ENCODE results near the gene TBC1D16. TPM values are rescaled to one million over a fixed set of nuclear protein-coding genes. Genes with fewer than 3 reads are reported as not detected.

Gene TBC1D16
- total RNA-seq, 4 donors from 2014 or later = 5.8 to 8.1 (median 7.0) TPM

GRCh38 chr17:79934653-79934970 lies 101.1 kb downstream of the TBC1D16 start:
- ATAC-seq (no peak), DNase-seq (no peak)
- Histone ChIP-seq H3K36me3 (peaks cover 0 to 2% of the 10 kb centered on the region in 2 donors), H3K4me1 (peaks cover 6 to 8% of the 10 kb centered on the region in 2 donors), H3K27ac (no peak overlapping the region), H3K4me3 (no peak overlapping the region), H3K27me3 (peaks cover 39 to 44% (median 42%) of the 10 kb centered on the region in 3 donors), H3K9me3 (no peaks in the 10 kb centered on the region)
- in situ Hi-C loops (cut with MboI; ENCODE audit: low sequenced_read_pairs in 4 of 4) (no loop called here), intact Hi-C loops (cut with DNase I; ENCODE audit: low total_unique reads) (no loop called here)
- TF ChIP-seq POLR2A (IDR thresholded peaks at IDR 0.05) (no peak), CTCF (IDR thresholded peaks at IDR 0.05 in 4 of 5, conservative IDR thresholded peaks at IDR 0.05 in 1 of 5) (no peak)

- no peak for DNase-seq
- TF ChIP-seq CTCF (IDR thresholded peaks at IDR 0.05 in 4 of 5, conservative IDR thresholded peaks at IDR 0.05 in 1 of 5) (no peak), POLR2A (IDR thresholded peaks at IDR 0.05) (no peak)
- ATAC-seq = peak in 1 of 2 donors; percentile 33
- H3K4me1 ChIP-seq = peaks cover 6 to 8% of the 10 kb centered on the region in 2 donors
- in situ Hi-C loops (cut with MboI; ENCODE audit: low sequenced_read_pairs in 4 of 4) = no loop called here
- no peaks in the 10 kb centered on the region for H3K36me3 ChIP-seq
- no peaks in the 10 kb centered on the region for H3K9me3 ChIP-seq
- peaks cover 44 to 48% (median 48%) of the 10 kb centered on the region in 3 donors for H3K27me3 ChIP-seq
- no peak overlapping the region for H3K27ac ChIP-seq
- H3K4me3 ChIP-seq = no peak overlapping the region
- intact Hi-C loops (cut with DNase I; ENCODE audit: low total_unique reads) = no loop called here
Measured at GRCh38 chr17:79933863-79934652, 101.6 kb downstream of the TBC1D16 start.

GRCh38 chr17:79932451-79933306 lies 103.0 kb downstream of the TBC1D16 start:
- Histone ChIP-seq H3K4me1 (peaks cover 6 to 8% of the 10 kb centered on the region in 2 donors), H3K4me3 (no peak overlapping the region), H3K27me3 (peaks cover 54 to 59% (median 55%) of the 10 kb centered on the region in 3 donors), H3K9me3 (no peaks in the 10 kb centered on the region), H3K27ac (no peak overlapping the region), H3K36me3 (no peaks in the 10 kb centered on the region)
- no peak for ATAC-seq
- in situ Hi-C loops (cut with MboI; ENCODE audit: low sequenced_read_pairs in 4 of 4) = no loop called here
- intact Hi-C loops (cut with DNase I; ENCODE audit: low total_unique reads) = no loop called here
- DNase-seq = no peak
- TF ChIP-seq POLR2A (IDR thresholded peaks at IDR 0.05) (no peak), CTCF (IDR thresholded peaks at IDR 0.05 in 4 of 5, conservative IDR thresholded peaks at IDR 0.05 in 1 of 5) (no peak)

GRCh38 chr17:79931817-79932309 lies 103.8 kb downstream of the TBC1D16 start:
- in situ Hi-C loops (cut with MboI; ENCODE audit: low sequenced_read_pairs in 4 of 4) (no loop called here), intact Hi-C loops (cut with DNase I; ENCODE audit: low total_unique reads) (no loop called here)
- no peak for TF ChIP-seq POLR2A (IDR thresholded peaks at IDR 0.05)
- H3K27me3 ChIP-seq = peaks cover 53 to 62% (median 56%) of the 10 kb centered on the region in 3 donors
- no peaks in the 10 kb centered on the region for H3K36me3 ChIP-seq
- peaks cover 6% of the 10 kb centered on the region in 2 donors for H3K4me1 ChIP-seq
- no peak overlapping the region for H3K27ac ChIP-seq
- DNase-seq (no peak), ATAC-seq (no peak)
- no peak overlapping the region for H3K4me3 ChIP-seq
- H3K9me3 ChIP-seq = no peaks in the 10 kb centered on the region

All from gastrocnemius medialis (tissue), 4 donors.